Stomach (tissue), 4 donors: Measurements from ENCODE around the gene RAB43.
"Not testable (repeated sequence)": the region's sequence is repeated elsewhere in the genome, so short reads cannot be mapped to it uniquely, and the experiment has no call there.

Source experiments
- CTCF ChIP-seq, 7 experiments: fragments of 450-650 bp in 4 of 7; fragments of 200-600 bp in 3 of 7; sonication (generic) in 3 of 7; IDR thresholded peaks; one replicate each; pipeline ENCODE4 v1.5.1; 2016 to 2019; ENCODE audit warnings: antibody characterized with exemption in 7 of 7, control low read depth in 2 of 7, mild to moderate bottlenecking in 1 of 7
- EP300 ChIP-seq: sonication (generic); formaldehyde crosslinking; IDR thresholded peaks from one replicate; pipeline ENCODE4 v1.6.1; 2017; ENCODE audit warnings: antibody characterized with exemption
- POLR2A ChIP-seq, 4 donors: fragments of 450-650 bp; IDR thresholded peaks; one replicate each; pipeline ENCODE4 v1.6.1; 2016; ENCODE audit warnings: antibody characterized with exemption in 4 of 4, control low read depth in 2 of 4, mild to moderate bottlenecking in 1 of 4, moderate library complexity in 1 of 4
- POLR2AphosphoS5 ChIP-seq, 3 donors: sonication (generic); formaldehyde crosslinking; IDR thresholded peaks; one replicate each; pipeline ENCODE4 v1.6.1; 2016; ENCODE audit warnings: antibody characterized with exemption in 3 of 3

DNA sequence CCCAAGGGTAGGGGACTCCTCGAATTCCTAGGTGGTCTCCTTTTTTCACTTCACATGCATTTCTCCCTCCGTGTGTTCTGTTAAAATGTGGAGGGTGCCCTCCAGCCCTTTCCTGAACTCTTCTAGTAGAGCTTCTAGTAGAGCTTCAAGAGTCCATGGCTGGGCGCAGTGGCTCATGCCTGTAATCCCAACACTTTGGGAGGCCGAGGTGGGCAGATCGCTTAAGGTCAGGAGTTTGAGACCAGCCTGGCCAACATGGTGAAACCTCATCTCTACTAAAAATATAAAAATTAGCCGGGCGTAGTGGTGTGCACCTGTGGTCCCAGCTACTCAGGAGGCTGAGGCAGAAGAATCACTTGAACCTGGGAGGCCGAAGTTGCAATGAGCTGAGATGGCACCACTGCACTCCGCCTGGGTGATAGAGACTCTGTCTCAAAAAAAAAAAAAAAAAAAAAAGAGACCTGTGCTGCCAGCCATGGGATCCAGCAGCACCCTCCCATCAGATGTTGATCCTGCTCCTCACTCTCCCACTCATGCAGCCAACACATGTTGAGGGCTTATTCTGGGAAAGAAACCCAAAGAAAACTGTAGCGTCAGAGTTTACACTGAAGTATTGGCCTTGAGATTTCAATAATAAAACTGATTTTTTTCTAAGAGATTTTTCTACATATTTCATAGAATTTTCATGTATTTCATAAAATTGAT is 10.4 kb downstream of the RAB43 start:
- TF ChIP-seq CTCF (IDR thresholded peaks at IDR 0.05); EP300; POLR2A (IDR thresholded peaks at IDR 0.05); POLR2AphosphoS5 (IDR thresholded peaks at IDR 0.05): not testable (repeated sequence)
